Esophagus muscularis mucosa (tissue), 4 donors: ENCODE results near the gene IRAK2.

ENCODE experiments used
- EP300 ChIP-seq: sonication (generic); formaldehyde crosslinking; IDR thresholded peaks from one replicate; pipeline ENCODE4 v1.6.1; 2017; ENCODE audit warnings: antibody characterized with exemption
- POLR2A ChIP-seq: fragments of 450-650 bp; IDR thresholded peaks from one replicate; pipeline ENCODE4 v1.6.1; 2017; ENCODE audit warnings: antibody characterized with exemption, moderate library complexity, mild to moderate bottlenecking, low read depth
- POLR2AphosphoS5 ChIP-seq, 2 donors: sonication (generic); formaldehyde crosslinking; IDR thresholded peaks; one replicate each; pipeline ENCODE4 v1.6.1; 2017; ENCODE audit warnings: antibody characterized with exemption in 2 of 2
- TF ChIP-seq, protein P1 (sequence below), 3 experiments: fragments of 200-600 bp in 2 of 3; fragments of 450-650 bp in 1 of 3; sonication (generic) in 2 of 3; IDR thresholded peaks; one replicate each; pipeline ENCODE4 v1.5.1; 2017 to 2019; ENCODE audit warnings: antibody characterized with exemption in 3 of 3, mild to moderate bottlenecking in 2 of 3, moderate library complexity in 1 of 3

GRCh38 chr3:10180289-10180688 lies 15.6 kb downstream of the IRAK2 start:
- TF ChIP-seq, protein P1, sequence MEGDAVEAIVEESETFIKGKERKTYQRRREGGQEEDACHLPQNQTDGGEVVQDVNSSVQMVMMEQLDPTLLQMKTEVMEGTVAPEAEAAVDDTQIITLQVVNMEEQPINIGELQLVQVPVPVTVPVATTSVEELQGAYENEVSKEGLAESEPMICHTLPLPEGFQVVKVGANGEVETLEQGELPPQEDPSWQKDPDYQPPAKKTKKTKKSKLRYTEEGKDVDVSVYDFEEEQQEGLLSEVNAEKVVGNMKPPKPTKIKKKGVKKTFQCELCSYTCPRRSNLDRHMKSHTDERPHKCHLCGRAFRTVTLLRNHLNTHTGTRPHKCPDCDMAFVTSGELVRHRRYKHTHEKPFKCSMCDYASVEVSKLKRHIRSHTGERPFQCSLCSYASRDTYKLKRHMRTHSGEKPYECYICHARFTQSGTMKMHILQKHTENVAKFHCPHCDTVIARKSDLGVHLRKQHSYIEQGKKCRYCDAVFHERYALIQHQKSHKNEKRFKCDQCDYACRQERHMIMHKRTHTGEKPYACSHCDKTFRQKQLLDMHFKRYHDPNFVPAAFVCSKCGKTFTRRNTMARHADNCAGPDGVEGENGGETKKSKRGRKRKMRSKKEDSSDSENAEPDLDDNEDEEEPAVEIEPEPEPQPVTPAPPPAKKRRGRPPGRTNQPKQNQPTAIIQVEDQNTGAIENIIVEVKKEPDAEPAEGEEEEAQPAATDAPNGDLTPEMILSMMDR (IDR thresholded peaks at IDR 0.05), result no peak
- TF ChIP-seq POLR2A (no peak), EP300 (no peak), POLR2AphosphoS5 (IDR thresholded peaks at IDR 0.05) (no peak)
